Anterior cingulate cortex (tissue), 58 donors: ENCODE data around the gene KBTBD6.
"Not testable (repeated sequence)": the region's sequence is repeated elsewhere in the genome, so short reads cannot be mapped to it uniquely, and the experiment has no call there.

Experiments used
- DNase-seq, 58 donors: peaks; one replicate each; lab custom pipeline; 2025; lab: John Stamatoyannopoulos, UW

The KBTBD6 gene

DNA sequence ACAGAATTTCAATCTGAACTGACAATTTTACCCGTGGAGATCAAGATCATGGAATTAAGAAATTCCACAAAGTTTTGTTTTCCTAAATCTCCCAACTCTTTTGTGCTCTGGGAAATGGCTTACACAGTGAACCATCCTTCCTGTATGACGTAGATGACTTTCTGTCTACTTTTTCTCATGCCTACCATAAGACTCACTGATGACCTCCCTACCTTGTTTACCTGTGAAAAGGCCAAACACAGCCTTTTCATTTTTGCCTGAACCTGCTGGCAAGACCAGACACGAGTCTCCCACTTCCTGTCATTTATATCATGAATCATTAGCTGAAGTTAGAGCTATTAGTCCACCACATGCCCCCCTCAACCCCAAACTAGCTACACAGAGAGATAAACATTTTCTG lies 4.6 kb upstream of the KBTBD6 start:
- no peak for DNase-seq

- DNase-seq = no peak
Measured at GRCh38 chr13:41136396-41137031, 3.9 kb upstream of the KBTBD6 start.

- no peak for DNase-seq
Measured at GRCh38 chr13:41133951-41134350, 1.3 kb upstream of the KBTBD6 start.

DNA sequence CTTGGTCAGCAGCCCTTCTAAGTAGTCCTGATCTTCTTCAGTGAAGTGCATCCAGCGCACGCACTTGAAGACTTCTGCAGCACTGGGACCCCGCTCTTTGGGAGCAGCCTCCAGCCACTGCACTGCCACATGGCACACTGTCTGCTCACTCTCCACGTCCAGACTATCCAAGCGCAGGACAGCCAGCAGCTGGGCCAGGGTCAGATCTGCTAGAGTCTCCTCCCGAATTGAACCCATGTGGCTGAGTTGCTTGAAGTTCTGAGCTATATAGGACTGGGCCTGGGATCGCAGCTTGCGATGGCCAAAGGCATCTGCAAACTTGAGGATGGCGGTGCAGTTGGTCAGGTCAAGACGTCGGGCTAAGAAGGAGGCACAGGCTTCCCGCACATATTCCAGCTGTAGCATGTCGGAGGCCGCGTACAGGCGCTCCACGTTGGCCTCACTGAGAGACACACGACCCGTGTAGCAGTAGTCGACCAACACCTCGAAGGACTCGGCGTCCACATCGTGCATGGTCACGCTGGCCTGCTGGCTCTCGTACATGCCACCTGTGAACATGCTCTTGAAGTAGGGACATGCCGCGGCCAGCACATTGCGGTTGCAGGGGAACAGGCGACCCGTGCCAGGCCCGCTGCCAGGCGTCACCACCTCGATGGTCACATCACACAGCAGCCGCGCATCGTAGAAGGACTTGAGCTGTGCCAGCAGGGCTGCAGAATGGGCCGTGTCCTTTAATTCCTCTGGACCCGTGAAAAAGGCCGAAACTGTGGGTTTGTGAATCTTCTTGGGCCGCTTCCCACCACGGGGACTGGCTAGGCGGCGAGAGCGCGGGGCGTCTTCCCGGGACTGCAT lies 716 bp downstream of the KBTBD6 start:
- peak in 8 of 58 donors; percentile 27 to 56 (median 42) for DNase-seq

GRCh38 chr13:41131189-41131588 lies 1.4 kb downstream of the KBTBD6 start:
- DNase-seq = not testable (repeated sequence)

DNA sequence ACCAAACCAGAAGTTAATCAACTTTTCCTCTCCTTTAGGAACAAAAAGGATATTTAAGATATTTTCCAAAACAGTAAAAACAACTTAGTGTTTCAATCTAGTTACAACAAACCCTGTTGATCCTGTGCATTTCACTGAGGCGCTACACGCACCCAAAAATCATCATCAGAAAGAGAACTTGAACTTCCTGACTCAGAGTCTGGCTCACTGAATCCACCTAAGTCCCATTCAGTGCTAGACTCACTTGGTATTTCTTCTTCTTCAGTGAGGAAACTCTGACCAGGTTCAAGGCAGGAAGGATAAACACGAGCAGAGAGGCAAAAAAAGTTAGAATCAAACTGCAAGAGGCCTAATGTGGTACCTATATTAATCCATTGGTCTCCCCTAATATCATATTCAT lies 2.2 kb downstream of the KBTBD6 start:
- no peak for DNase-seq

DNA sequence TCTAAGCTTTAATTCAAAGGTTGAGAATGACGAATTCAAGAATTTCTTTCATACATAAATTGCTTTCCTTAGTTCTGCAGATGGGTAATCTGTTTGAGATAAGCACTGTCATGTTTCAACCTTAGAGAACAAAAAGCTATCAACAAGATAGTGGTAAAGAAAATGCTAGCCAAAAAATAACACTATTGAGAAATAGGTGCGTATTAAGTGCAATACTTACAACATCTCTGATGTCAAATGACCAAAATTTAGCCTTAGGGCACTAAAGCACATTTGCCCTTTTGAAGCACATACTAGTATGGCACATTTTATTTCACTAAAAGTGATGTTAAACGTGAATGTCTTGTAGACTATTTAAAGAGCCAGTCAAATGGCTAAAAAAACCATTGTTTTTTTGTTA lies 4.9 kb downstream of the KBTBD6 start:
- DNase-seq = no peak

DNA sequence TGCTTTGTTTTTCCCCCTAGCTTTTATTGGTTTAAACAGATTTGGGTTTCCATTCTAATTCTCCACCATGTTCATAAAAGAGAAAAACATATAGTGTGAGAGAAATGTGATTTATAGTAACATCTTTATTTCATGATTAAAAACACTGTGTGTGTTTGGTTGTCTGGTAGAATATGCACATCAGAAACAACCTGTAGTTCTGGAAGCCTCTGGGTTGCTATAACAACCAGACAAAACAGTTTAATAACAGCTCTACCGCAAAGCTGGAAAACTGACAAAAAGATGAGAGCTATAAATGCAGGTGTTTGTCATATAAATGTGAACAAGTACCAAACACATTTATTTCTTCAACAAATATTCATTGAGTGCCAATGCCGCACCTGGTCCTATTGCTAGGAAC lies 9.8 kb downstream of the KBTBD6 start:
- DNase-seq = no peak

DNA sequence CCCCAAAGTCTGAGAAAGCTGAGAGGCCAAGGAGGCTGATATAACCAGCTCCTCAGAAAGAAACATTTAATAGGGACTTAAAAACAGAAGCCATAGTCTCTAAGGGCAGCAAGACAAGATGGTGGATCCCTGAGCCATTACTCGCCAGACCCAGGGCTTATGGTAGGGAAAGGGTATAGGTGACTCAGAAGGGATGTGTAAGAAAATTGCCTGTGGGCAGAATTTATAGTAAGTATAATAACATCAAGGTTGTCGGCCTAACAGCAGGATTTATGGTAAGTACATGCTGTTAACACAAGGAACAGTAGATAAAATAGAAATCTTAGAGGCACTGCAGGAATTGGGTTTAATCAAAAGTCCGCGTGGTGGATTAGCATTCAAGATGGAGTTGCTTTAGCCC lies 14.7 kb downstream of the KBTBD6 start:
- DNase-seq = no peak

GRCh38 chr13:41111454-41111853 lies 21.1 kb downstream of the KBTBD6 start:
- no peak for DNase-seq

DNA sequence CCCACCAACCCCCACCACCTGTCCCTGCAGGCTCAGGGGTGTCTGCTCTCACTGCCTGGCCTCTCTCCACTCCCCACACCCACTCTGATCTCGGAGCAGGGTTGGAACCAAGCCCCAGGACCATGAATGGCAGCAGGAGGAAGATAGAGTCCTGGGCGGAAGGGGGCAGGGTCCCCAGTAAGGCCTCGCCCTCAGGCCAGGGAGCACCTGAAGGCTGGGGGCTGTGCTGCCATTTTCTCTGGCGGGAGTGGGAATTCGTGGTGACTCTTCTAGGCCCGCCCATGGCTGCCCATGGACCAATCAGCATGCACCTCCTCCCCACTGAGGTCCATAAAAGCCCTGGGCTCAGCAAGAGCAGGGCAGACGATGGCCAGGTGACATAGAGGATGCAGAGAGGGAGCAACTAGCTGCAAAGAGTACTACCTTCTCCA lies 25.0 kb downstream of the KBTBD6 start:
- DNase-seq = no peak

DNA sequence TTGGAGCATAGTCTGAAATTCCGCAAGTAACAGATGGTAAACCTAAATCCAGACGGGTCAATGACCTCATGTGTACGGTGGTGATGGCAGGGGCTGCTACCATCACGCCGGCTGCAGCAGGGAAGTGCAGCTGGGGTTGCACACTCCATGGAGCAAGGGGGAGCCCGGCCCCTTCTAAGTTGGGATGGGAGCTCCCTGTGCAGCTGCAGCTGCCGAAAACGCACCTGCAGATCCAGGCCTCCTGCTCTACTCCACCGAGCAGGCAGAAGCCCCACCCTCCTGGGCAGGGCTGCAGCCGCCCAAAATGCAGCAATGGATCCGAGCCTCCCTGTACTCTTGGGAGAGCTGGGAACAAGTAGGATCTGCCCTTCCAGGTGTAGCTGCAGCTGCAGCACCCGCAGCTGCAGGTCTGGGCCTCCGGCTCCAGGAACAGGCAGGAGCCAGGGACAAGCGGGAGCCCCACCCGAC lies 25.5 kb downstream of the KBTBD6 start:
- no peak for DNase-seq

- DNase-seq = no peak
Measured at GRCh38 chr13:41099986-41100385, 32.6 kb downstream of the KBTBD6 start.

- DNase-seq = no peak
Measured at GRCh38 chr13:41098761-41099160, 33.8 kb downstream of the KBTBD6 start.

DNA sequence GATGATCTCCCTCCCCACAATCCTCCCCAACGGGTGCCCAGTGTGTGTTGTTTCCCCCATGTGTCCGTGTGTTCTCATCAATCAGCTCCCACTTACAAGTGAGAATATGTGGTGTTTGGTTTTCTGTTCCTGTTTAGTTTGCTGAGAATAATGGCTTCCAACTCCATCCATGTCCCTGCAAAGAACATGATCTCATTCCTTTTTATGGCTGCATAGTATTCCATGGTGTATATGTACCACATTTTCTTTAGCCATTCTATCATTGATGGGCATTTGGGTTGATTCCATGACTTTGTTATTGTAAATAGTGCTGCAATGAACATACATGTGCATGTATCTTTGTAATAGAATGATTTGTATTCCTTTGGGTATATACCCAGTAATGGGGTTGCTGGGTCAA lies 36.9 kb downstream of the KBTBD6 start:
- DNase-seq = not testable (repeated sequence)

DNA sequence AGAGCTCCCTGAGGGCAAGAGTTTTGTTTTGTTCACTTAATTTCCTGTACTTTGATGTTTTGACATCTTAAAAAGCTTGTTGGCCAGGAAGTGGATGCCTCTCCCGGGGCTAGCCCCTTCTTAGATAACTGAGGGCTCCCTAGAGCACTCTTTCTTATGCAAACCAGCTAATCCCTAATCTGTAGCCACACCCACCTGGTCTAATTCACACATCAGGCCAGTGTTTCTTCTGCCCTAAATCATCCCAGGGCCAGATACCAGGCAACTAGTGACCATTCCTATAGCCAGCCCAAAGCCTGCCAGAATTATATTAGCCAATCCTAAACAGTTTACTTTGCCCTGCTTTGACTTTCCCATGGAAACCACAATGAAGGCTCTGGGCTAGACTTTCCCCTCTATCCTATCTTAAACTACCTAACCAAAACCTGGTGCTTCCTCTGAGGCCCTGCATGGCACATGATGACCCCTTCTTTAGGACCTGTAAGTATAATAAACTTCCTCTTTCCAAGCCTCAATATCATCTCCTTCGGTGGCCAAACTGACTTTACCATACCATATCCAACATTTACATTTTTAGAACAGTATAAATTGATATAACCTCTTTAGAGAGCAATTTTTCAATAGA lies 46.5 kb downstream of the KBTBD6 start:
- no peak for DNase-seq

GRCh38 chr13:41079725-41080124 lies 52.9 kb downstream of the KBTBD6 start:
- DNase-seq = no peak
